Body of pancreas (tissue), 4 donors: ENCODE data around the gene INAFM2. TPM values are rescaled to one million over a fixed set of nuclear protein-coding genes. Genes with fewer than 3 reads are reported as not detected.
A peak's percentile ranks its signal among the peaks of the same experiment; 100 is the strongest.

ENCODE experiments used
- ATAC-seq: fragments of 150-250 bp; one replicate; pipeline ENCODE4 v1.9.1; 2016
- DNase-seq, 4 donors: peaks; one replicate each; pipeline ENCODE4 v3.0.0-alpha.2; 2019
- H3K27ac ChIP-seq, 4 donors: fragments of 200-600 bp; sonication (generic); 1 replicate in 3 of 4; 2 replicates in 1 of 4; pipeline versions ENCODE4 v1.5.1 to v1.6.1; 2016 to 2019; ENCODE audit warnings: mild to moderate bottlenecking in 1 of 4, mixed read lengths in 1 of 4, moderate library complexity in 1 of 4
- H3K27me3 ChIP-seq, 2 donors: fragments of 200-600 bp; sonication (generic); one replicate each; pipeline ENCODE4 v1.6.0; 2016; ENCODE audit warnings: mild to moderate bottlenecking in 1 of 2
- H3K36me3 ChIP-seq, 2 donors: fragments of 200-600 bp; sonication (generic); replicated peaks in 1 of 2; 2 replicates each; pipeline ENCODE4 v1.5.1; 2016; ENCODE audit warnings: low read depth in 2 of 2; ENCODE audit not compliant: insufficient read depth in 1 of 2
- H3K4me1 ChIP-seq: fragments of 200-600 bp; sonication (generic); one replicate; pipeline ENCODE4 v1.6.0; 2016
- H3K4me3 ChIP-seq, 2 donors: fragments of 200-600 bp; sonication (generic); 1 replicate in 1 of 2; 2 replicates in 1 of 2; pipeline ENCODE4 v1.5.1; 2016 to 2019
- H3K9me3 ChIP-seq, 3 donors: fragments of 200-600 bp; sonication (generic); 1 replicate in 2 of 3; 2 replicates in 1 of 3; pipeline ENCODE4 v1.5.1; 2016
- POLR2A ChIP-seq, 3 donors: fragments of 450-650 bp; IDR thresholded peaks; one replicate each; pipeline ENCODE4 v1.6.1; 2016; ENCODE audit warnings: antibody characterized with exemption in 3 of 3, mild to moderate bottlenecking in 2 of 3
- WGBS, 2 donors: methylation state at CpG; one replicate each; pipeline ENCODE4 v1.1.5; 2017; 5-methylcytosine and 5-hydroxymethylcytosine counted together
- intact Hi-C: fragments of 100-400 bp; cut with DNase I; formaldehyde crosslinking; loops from one replicate; pipeline ENCODE4 v1.15.1; 2023
- total RNA-seq, 2 donors: library from RNA; depleted of rRNA; stranded (reverse); fragments of >200 nt; gene quantifications; one replicate each; pipeline ENCODE4 v1.1.0, GENCODE V29; 2016
- TF ChIP-seq, protein P1 (sequence below), 7 experiments: fragments of 450-650 bp in 4 of 7; fragments of 200-600 bp in 3 of 7; sonication (generic) in 3 of 7; IDR thresholded peaks; one replicate each; pipeline ENCODE4 v1.5.1; 2016 to 2019; ENCODE audit warnings: antibody characterized with exemption in 7 of 7

Gene INAFM2
- total RNA-seq, 2 donors from 2014 or later = 8.8 to 22.4 TPM

DNA sequence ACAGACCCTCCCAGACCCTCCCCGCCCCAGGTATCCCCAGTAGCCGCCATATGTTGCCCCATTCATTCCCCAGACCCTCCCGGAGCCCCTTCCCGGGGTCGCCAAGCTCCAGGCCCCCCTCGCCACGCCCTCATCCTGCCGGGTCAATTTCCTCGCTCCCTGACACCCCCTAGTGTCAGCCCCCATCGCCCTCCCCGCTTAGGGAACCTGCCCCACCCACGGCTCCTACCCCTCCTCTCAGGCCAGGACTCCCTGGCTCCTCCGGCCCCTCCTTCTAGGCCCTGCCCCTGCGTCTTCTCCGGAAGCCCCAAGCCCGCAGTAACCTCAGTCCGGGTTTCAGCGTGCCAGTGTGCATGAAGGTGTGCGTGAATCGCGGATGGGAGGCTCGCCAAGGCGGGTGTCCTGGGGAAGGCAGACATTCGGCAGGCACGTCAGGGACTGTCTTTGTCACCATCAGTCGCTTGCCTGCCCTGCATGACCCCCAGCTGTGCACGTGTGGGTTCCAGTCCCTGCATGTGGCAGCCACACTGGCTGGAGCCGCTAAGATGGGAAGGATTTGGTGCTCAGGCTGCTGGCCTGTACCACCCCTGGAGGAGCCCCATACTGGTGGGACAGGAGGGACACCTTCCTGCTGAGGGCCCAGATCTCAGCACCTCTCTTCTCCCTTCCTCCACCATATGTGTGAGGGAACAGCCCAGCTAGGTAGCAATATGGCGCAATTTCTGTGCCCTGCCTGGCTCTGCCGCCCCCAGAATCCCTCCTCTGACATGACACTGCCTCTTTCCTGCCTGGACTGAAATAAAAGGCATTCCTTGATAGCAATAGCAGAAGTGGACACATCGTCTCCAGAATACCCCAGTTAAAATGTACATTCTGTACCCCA is 35.2 kb downstream of the INAFM2 start:
- peak in 2 of 4 donors; percentile 10 to 25 for DNase-seq
- no peak overlapping the region for H3K4me3 ChIP-seq
- no peaks in the 10 kb centered on the region for H3K9me3 ChIP-seq
- peak; percentile 1 for ATAC-seq
- H3K36me3 ChIP-seq = no peaks in the 10 kb centered on the region
- H3K4me1 ChIP-seq = peaks cover 14% of the 10 kb centered on the region
- H3K27me3 ChIP-seq = no peaks in the 10 kb centered on the region
- H3K27ac ChIP-seq = no peak overlapping the region
- intact Hi-C loops = no loop called here
- 18 to 21% methylated on average over 22 to 31 of the region's 31 CpGs for WGBS, 2 donors
- TF ChIP-seq, protein P1, sequence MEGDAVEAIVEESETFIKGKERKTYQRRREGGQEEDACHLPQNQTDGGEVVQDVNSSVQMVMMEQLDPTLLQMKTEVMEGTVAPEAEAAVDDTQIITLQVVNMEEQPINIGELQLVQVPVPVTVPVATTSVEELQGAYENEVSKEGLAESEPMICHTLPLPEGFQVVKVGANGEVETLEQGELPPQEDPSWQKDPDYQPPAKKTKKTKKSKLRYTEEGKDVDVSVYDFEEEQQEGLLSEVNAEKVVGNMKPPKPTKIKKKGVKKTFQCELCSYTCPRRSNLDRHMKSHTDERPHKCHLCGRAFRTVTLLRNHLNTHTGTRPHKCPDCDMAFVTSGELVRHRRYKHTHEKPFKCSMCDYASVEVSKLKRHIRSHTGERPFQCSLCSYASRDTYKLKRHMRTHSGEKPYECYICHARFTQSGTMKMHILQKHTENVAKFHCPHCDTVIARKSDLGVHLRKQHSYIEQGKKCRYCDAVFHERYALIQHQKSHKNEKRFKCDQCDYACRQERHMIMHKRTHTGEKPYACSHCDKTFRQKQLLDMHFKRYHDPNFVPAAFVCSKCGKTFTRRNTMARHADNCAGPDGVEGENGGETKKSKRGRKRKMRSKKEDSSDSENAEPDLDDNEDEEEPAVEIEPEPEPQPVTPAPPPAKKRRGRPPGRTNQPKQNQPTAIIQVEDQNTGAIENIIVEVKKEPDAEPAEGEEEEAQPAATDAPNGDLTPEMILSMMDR (IDR thresholded peaks at IDR 0.05) = no peak
- TF ChIP-seq POLR2A (IDR thresholded peaks at IDR 0.05) = no peak

DNA sequence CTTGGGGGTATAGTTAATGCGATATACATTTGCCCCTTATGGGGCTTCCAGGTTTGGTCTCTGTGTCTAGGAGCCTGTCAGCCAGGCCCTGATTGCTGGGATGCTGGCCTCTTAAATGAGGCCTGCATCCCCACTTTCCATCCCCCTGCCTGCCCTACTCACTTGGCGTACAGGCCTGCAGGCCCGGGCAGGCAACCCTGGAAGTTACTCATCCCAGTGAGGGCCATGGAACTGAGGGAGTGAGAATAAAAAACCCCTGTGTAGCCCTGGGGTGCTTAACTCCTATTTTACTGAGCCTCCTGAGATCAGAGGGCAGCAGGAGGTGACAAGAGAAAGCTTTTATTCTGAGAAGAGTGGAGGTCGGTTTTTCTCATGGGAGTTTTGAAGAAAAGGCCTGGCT is 36.5 kb downstream of the INAFM2 start:
- H3K36me3 ChIP-seq = no peaks in the 10 kb centered on the region
- no peak overlapping the region for H3K27ac ChIP-seq
- WGBS, 2 donors = 83 to 84% methylated on average over 2 to 4 of the region's 4 CpGs
- TF ChIP-seq, protein P1 (IDR thresholded peaks at IDR 0.05) = no peak
- ATAC-seq = no peak
- no peaks in the 10 kb centered on the region for H3K9me3 ChIP-seq
- peaks cover 14% of the 10 kb centered on the region for H3K4me1 ChIP-seq
- intact Hi-C loops = no loop called here
- DNase-seq = no peak
- no peaks in the 10 kb centered on the region for H3K27me3 ChIP-seq
- no peak overlapping the region for H3K4me3 ChIP-seq

DNA sequence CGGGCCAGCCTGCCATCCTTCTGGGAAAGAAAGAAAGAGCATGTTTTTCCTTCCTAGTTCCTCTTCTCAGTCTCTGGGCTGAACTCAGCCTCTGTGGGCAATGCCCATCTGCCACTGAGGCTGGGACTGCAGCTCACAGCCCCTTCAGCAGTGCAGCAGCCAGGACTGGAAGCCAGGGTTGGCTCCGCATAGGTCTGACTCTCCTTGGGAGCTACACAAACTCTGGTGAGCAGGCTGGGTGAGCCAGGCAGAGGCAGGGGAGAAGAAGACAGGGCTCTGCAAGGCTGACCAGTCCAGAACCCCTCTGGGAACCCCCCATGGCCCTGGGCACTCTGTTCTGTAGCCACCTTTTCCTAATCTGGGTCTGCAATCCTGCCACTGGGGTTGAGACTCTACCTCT is 38.1 kb downstream of the INAFM2 start:
- TF ChIP-seq POLR2A (IDR thresholded peaks at IDR 0.05) = no peak
- TF ChIP-seq, protein P1 (IDR thresholded peaks at IDR 0.05) = no peak
- 92 to 100% methylated on average over 1 to 2 of the region's 2 CpGs for WGBS, 2 donors
- DNase-seq (no peak), ATAC-seq (no peak)
- Histone ChIP-seq H3K27ac (no peak overlapping the region), H3K27me3 (no peaks in the 10 kb centered on the region), H3K9me3 (no peaks in the 10 kb centered on the region), H3K4me3 (no peak overlapping the region), H3K36me3 (no peaks in the 10 kb centered on the region), H3K4me1 (peaks cover 15% of the 10 kb centered on the region)
- intact Hi-C loops = no loop called here

DNA sequence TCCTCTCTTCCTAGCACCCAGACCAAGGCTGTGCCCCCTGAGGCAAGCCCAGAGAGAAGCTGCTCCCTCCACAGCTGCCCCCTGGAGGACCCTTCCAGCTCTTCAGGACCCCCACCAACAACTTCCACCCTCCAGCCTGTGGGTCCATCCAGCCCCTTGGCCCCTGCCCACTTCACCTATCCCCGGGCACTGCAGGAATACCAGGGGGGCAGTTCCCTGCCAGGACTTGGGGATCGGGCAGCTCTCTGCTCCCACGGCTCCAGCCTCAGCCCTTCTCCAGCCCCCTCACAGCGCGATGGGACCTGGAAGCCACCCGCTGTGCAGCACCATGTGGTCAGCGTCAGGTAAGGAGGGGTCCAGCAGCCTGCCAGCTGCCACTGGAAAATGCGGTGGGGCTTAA is 40.1 kb downstream of the INAFM2 start:
- DNase-seq = no peak
- H3K36me3 ChIP-seq = no peaks in the 10 kb centered on the region
- peaks cover 21% of the 10 kb centered on the region for H3K4me1 ChIP-seq
- no peaks in the 10 kb centered on the region for H3K9me3 ChIP-seq
- intact Hi-C loops = no loop called here
- H3K27me3 ChIP-seq = no peaks in the 10 kb centered on the region
- no peak overlapping the region for H3K27ac ChIP-seq
- ATAC-seq = no peak
- WGBS, 2 donors = 80 to 88% methylated on average over 8 of the region's 8 CpGs
- H3K4me3 ChIP-seq = no peak overlapping the region
- TF ChIP-seq, protein P1 (IDR thresholded peaks at IDR 0.05) = no peak
- TF ChIP-seq POLR2A (IDR thresholded peaks at IDR 0.05) = no peak

DNA sequence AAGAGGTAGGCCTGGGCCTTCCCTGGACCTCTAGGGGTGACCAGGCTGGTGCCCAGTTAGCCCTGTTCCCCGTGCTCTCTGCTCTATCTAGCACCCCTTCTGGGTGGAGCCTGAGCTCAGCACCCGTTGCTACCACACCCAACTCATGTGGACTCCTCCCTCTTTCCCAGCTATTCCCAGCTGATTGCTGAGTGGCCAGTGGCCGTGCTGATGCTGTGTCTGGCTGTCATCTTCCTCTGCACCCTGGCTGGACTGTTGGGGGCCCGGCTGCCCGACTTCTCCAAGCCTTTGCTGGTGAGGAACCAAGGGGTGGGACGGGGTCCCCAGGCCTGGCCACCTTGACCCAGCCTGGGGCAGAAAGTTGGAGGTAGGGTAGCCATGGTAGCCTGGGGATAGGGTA is 40.8 kb downstream of the INAFM2 start:
- WGBS, 2 donors = 71 to 81% methylated on average over 2 to 6 of the region's 6 CpGs

More for the DNA sequence above, 40.8 kb downstream of the INAFM2 start:
- DNase-seq (no peak), ATAC-seq (no peak)
- TF ChIP-seq POLR2A (IDR thresholded peaks at IDR 0.05) = no peak
- TF ChIP-seq, protein P1 (IDR thresholded peaks at IDR 0.05) = no peak
- no peaks in the 10 kb centered on the region for H3K9me3 ChIP-seq
- peaks cover 18% of the 10 kb centered on the region for H3K4me1 ChIP-seq
- H3K36me3 ChIP-seq = no peaks in the 10 kb centered on the region
- no peak overlapping the region for H3K27ac ChIP-seq
- H3K27me3 ChIP-seq = no peaks in the 10 kb centered on the region
- intact Hi-C loops = no loop called here
- H3K4me3 ChIP-seq = no peak overlapping the region
